Measurements from ENCODE around the gene CACNA1A.

GRCh38 chr19:13240312-13241022 lies 265.8 kb downstream of the CACNA1A start:
- TF ChIP-seq CTCF (IDR thresholded peaks at IDR 0.05), result no peak
- TF ChIP-seq POLR2AphosphoS5 (IDR thresholded peaks at IDR 0.05; ENCODE audit: insufficient read depth in 1 of 2, low read depth in 1 of 2), result no peak
